Endometrial microvascular endothelial cells (primary cell): ENCODE data around the gene STRA8. TPM values are rescaled to one million over a fixed set of nuclear protein-coding genes. Genes with fewer than 3 reads are reported as not detected.
"Not testable (repeated sequence)": the region's sequence is repeated elsewhere in the genome, so short reads cannot be mapped to it uniquely, and the experiment has no call there.

Source experiments
- in situ Hi-C: cut with HindIII; loops from 2 replicates; pipeline ENCODE4 v1.10.0; 2017; ENCODE audit warnings: low sequenced_read_pairs, low pct_unique_long_range_greater_than_20kb; ENCODE audit errors: inconsistent ontology term
- total RNA-seq: library from RNA; depleted of rRNA; stranded (reverse); fragments of >200 nt; gene quantifications from one replicate; pipeline ENCODE4 v1.2.3, GENCODE V29; 2015; ENCODE audit errors: inconsistent ontology term

The STRA8 gene
- total RNA-seq, 1 donor from 2014 or later = not detected

- in situ Hi-C loops = no loop called here
These were observed 1.6 kb upstream of the STRA8 start for GRCh38 chr7:135232087-135232486.

- in situ Hi-C loops = no loop called here
These were observed 918 bp upstream of the STRA8 start for GRCh38 chr7:135232720-135233119.

- in situ Hi-C loops = not testable (repeated sequence)
These were observed 457 bp downstream of the STRA8 start for GRCh38 chr7:135234095-135234494.

- in situ Hi-C loops = no loop called here
These were observed 1.1 kb downstream of the STRA8 start for GRCh38 chr7:135234727-135235126.

GRCh38 chr7:135235841-135236240 lies 2.2 kb downstream of the STRA8 start:
- in situ Hi-C loops = no loop called here

GRCh38 chr7:135236727-135237126 lies 3.1 kb downstream of the STRA8 start:
- in situ Hi-C loops = no loop called here

GRCh38 chr7:135238112-135238744 lies 4.6 kb downstream of the STRA8 start:
- in situ Hi-C loops = no loop called here

GRCh38 chr7:135239263-135239662 lies 5.6 kb downstream of the STRA8 start:
- in situ Hi-C loops = no loop called here

GRCh38 chr7:135240441-135240840 lies 6.8 kb downstream of the STRA8 start:
- in situ Hi-C loops = no loop called here

GRCh38 chr7:135242096-135242684 lies 8.6 kb downstream of the STRA8 start:
- in situ Hi-C loops = no loop called here

- in situ Hi-C loops = no loop called here
These were observed 11.9 kb downstream of the STRA8 start for GRCh38 chr7:135245226-135246190.

GRCh38 chr7:135246191-135246825 lies 12.7 kb downstream of the STRA8 start:
- in situ Hi-C loops = no loop called here

GRCh38 chr7:135247746-135248471 lies 14.3 kb downstream of the STRA8 start:
- in situ Hi-C loops = no loop called here

GRCh38 chr7:135248546-135248945 lies 14.9 kb downstream of the STRA8 start:
- in situ Hi-C loops = no loop called here

- in situ Hi-C loops = no loop called here
These were observed 18.1 kb downstream of the STRA8 start for GRCh38 chr7:135251496-135252391.

- in situ Hi-C loops = no loop called here
These were observed 20.5 kb downstream of the STRA8 start for GRCh38 chr7:135253851-135254771.

GRCh38 chr7:135257790-135258189 lies 24.2 kb downstream of the STRA8 start:
- in situ Hi-C loops = no loop called here
